GM12878 (cell line): ENCODE data around the gene LKAAEAR1.

Source experiments
- CBFB ChIP-seq: IDR thresholded peaks from 2 replicates; pipeline ENCODE4 v1.6.1; 2016; ENCODE audit warnings: antibody characterized with exemption, low read depth
- ZNF592 ChIP-seq: fragments of 450-650 bp; IDR thresholded peaks from 2 replicates; pipeline ENCODE4 v1.6.1; 2017; ENCODE audit warnings: mild to moderate bottlenecking, moderate library complexity
- TF ChIP-seq, protein P1 (sequence below), 3 experiments: IDR thresholded peaks in 2 of 3; conservative IDR thresholded peaks in 1 of 3; 2 replicates each; pipeline ENCODE4 v1.5.1; 2011; ENCODE audit warnings: low read depth in 3 of 3, low read length in 3 of 3, mild to moderate bottlenecking in 3 of 3, control low read depth in 2 of 3, moderate library complexity in 2 of 3, inconsistent platforms in 1 of 3, mixed read lengths in 1 of 3; ENCODE audit not compliant: control insufficient read depth in 2 of 3, insufficient read depth in 1 of 3; ENCODE audit errors: extremely low read depth in 1 of 3

DNA sequence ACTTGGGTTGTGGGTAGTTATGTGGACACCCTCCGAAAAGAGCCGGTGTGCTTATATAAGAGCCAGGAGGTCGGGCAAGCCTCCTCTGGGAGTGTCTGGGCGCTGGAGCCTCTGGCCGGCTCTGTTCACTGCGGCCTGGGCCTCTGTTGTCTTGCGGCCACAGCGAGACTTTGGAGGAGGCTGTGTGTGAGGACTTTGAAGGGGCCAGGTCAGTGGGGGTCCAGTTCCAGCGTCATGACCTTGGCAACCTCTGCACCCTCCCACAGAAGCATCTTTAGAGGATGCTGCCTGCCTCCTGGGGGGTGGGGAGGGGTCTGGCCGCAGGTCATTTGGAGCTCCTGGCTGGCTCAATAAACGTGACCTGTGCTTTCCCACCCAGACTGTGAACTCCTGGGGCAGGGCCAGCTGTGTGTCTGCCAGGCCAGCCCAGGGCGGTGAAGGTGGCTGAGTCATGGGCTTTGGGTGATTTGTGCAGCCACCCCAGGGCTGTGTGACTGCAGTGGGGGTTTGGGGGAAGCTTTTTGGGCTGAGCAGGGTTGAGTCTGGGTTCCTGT is 20.0 kb downstream of the LKAAEAR1 start:
- TF ChIP-seq, protein P1, sequence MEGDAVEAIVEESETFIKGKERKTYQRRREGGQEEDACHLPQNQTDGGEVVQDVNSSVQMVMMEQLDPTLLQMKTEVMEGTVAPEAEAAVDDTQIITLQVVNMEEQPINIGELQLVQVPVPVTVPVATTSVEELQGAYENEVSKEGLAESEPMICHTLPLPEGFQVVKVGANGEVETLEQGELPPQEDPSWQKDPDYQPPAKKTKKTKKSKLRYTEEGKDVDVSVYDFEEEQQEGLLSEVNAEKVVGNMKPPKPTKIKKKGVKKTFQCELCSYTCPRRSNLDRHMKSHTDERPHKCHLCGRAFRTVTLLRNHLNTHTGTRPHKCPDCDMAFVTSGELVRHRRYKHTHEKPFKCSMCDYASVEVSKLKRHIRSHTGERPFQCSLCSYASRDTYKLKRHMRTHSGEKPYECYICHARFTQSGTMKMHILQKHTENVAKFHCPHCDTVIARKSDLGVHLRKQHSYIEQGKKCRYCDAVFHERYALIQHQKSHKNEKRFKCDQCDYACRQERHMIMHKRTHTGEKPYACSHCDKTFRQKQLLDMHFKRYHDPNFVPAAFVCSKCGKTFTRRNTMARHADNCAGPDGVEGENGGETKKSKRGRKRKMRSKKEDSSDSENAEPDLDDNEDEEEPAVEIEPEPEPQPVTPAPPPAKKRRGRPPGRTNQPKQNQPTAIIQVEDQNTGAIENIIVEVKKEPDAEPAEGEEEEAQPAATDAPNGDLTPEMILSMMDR (IDR thresholded peaks at IDR 0.05 in 2 of 3, conservative IDR thresholded peaks at IDR 0.05 in 1 of 3; ENCODE audit: control insufficient read depth in 2 of 3, extremely low read depth in 1 of 3, insufficient read depth in 1 of 3, low read depth in 3 of 3, low read length in 3 of 3), result no peak
- TF ChIP-seq CBFB (no peak), ZNF592 (no peak)
